Duodenal mucosa (tissue), 2 donors: ENCODE measurements around the gene CCN2.

ENCODE experiments used
- H3K27ac ChIP-seq: one replicate; pipeline ENCODE4 v1.7.0; 2013; ENCODE audit warnings: low read depth, low read length
- H3K27me3 ChIP-seq, 2 donors: one replicate each; pipeline ENCODE4 v1.7.0; 2013; ENCODE audit warnings: low read length in 2 of 2, control low read depth in 1 of 2; ENCODE audit not compliant: insufficient read depth in 2 of 2, control insufficient read depth in 1 of 2
- H3K36me3 ChIP-seq, 2 donors: one replicate each; pipeline ENCODE4 v1.7.0; 2013; ENCODE audit warnings: low read length in 2 of 2, control low read depth in 1 of 2; ENCODE audit not compliant: insufficient read depth in 2 of 2, control insufficient read depth in 1 of 2
- H3K4me1 ChIP-seq, 2 donors: one replicate each; pipeline ENCODE4 v1.7.0; 2013; ENCODE audit warnings: low read length in 2 of 2, control low read depth in 1 of 2; ENCODE audit not compliant: insufficient read depth in 2 of 2, control insufficient read depth in 1 of 2
- H3K4me3 ChIP-seq, 2 donors: one replicate each; pipeline ENCODE4 v1.7.0; 2013; ENCODE audit warnings: low read length in 2 of 2, low read depth in 1 of 2
- H3K9ac ChIP-seq, 2 donors: one replicate each; pipeline ENCODE4 v1.7.0; 2013; ENCODE audit warnings: low read length in 2 of 2, low read depth in 1 of 2
- H3K9me3 ChIP-seq, 2 donors: one replicate each; pipeline ENCODE4 v1.7.0; 2013; ENCODE audit warnings: low read length in 2 of 2, control low read depth in 1 of 2; ENCODE audit not compliant: control insufficient read depth in 1 of 2

The CCN2 gene, protein sequence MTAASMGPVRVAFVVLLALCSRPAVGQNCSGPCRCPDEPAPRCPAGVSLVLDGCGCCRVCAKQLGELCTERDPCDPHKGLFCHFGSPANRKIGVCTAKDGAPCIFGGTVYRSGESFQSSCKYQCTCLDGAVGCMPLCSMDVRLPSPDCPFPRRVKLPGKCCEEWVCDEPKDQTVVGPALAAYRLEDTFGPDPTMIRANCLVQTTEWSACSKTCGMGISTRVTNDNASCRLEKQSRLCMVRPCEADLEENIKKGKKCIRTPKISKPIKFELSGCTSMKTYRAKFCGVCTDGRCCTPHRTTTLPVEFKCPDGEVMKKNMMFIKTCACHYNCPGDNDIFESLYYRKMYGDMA

DNA sequence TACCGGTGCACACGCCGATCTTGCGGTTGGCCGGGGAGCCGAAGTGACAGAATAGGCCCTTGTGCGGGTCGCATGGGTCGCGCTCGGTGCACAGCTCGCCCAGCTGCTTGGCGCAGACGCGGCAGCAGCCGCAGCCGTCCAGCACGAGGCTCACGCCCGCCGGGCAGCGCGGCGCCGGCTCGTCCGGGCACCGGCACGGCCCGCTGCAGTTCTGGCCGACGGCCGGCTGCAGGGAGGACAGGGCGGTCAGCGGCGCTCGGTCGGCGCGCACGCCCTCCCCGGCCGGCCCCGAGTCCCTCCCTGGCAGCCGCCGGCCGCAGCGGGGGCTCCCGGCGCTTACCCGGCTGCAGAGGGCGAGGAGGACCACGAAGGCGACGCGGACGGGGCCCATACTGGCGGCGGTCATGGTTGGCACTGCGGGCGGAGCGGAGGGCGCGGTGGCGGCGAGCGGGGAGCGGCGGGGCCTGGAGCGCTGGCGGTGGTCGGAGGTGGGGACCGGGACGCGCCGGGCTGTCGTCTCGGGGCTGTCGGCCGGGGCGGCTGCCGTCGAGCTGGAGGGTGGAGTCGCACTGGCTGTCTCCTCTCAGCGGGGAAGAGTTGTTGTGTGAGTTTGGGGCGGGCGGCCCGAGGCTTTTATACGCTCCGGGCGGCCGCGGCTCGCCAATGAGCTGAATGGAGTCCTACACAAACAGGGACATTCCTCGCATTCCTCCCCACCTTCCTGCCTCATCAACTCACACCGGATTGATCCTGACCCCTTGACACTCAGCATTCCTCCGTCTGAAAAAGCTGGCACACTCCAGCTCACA is at the start of gene CCN2:
Gene CCN2, minus strand, starts transcription at position 606 of the 809 bp plus-strand sequence. Its CDS starts 200 bp downstream, at position 406.
- peak within 1 kb of the TSS; percentile 69 to 77 for H3K9ac ChIP-seq
- peak within 1 kb of the TSS; percentile 74 to 90 for H3K4me3 ChIP-seq
- H3K9me3 ChIP-seq, result no peaks in the 10 kb centered on the region
- no peaks in the 10 kb centered on the region for H3K27me3 ChIP-seq
- peaks cover 15 to 30% of the 10 kb centered on the region in 2 donors for H3K4me1 ChIP-seq
- no peaks in the 10 kb centered on the region for H3K36me3 ChIP-seq
- H3K27ac ChIP-seq, result peak within 1 kb of the TSS; percentile 90

- H3K4me3 ChIP-seq, result no peak overlapping the region
- H3K36me3 ChIP-seq, result no peaks in the 10 kb centered on the region
- no peaks in the 10 kb centered on the region for H3K27me3 ChIP-seq
- no peak overlapping the region for H3K9ac ChIP-seq
- H3K9me3 ChIP-seq, result peaks cover 3 to 10% of the 10 kb centered on the region in 2 donors
- H3K4me1 ChIP-seq, result peaks cover under 1 to 15% of the 10 kb centered on the region in 2 donors
- no peak overlapping the region for H3K27ac ChIP-seq
These were observed 49.1 kb upstream of the CCN2 start for GRCh38 chr6:132000296-132000695.

GRCh38 chr6:131999545-132000146 is 48.5 kb upstream of the CCN2 start:
- Histone ChIP-seq H3K27ac (no peak overlapping the region), H3K9me3 (peaks cover 3 to 10% of the 10 kb centered on the region in 2 donors)

GRCh38 chr6:131998255-131998982 is 47.2 kb upstream of the CCN2 start:
- peaks cover 0 to 11% of the 10 kb centered on the region in 2 donors for H3K4me1 ChIP-seq
- H3K27me3 ChIP-seq, result no peaks in the 10 kb centered on the region
- H3K27ac ChIP-seq, result no peak overlapping the region
- H3K9ac ChIP-seq, result no peak overlapping the region
- peaks cover under 1 to 3% of the 10 kb centered on the region in 2 donors for H3K9me3 ChIP-seq
- no peaks in the 10 kb centered on the region for H3K36me3 ChIP-seq
- no peak overlapping the region for H3K4me3 ChIP-seq

More at GRCh38 chr6:131999545-132000146, 48.5 kb upstream of the CCN2 start:
- no peaks in the 10 kb centered on the region for H3K36me3 ChIP-seq
- peaks cover 0 to 13% of the 10 kb centered on the region in 2 donors for H3K4me1 ChIP-seq
- no peaks in the 10 kb centered on the region for H3K27me3 ChIP-seq
- H3K4me3 ChIP-seq, result no peak overlapping the region
- H3K9ac ChIP-seq, result no peak overlapping the region

- no peaks in the 10 kb centered on the region for H3K27me3 ChIP-seq
- no peaks in the 10 kb centered on the region for H3K36me3 ChIP-seq
- H3K27ac ChIP-seq, result no peak overlapping the region
- no peak overlapping the region for H3K4me3 ChIP-seq
- H3K4me1 ChIP-seq, result peaks cover 0 to 11% of the 10 kb centered on the region in 2 donors
- H3K9me3 ChIP-seq, result peaks cover 0 to 3% of the 10 kb centered on the region in 2 donors
- H3K9ac ChIP-seq, result no peak overlapping the region
These were observed 46.4 kb upstream of the CCN2 start for GRCh38 chr6:131997429-131998153.

DNA sequence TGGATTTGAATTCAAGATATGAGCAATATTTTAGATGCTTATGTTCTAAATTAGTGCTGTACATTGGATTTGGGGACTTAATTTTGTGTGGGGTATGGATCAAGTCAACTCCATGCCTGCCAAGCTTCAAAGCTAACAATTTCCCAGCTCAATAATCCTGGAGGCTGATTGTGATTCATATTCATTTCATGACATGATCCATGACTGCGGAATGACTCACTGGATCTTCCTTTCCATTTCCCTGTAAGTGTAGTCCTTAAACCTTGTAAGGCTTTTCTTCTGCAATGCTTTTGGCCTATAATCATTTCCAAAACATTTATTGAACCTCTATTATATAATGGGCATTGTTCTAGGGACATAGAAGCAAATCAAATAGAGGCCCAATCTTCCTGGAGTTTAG is 44.7 kb upstream of the CCN2 start:
- H3K36me3 ChIP-seq, result no peaks in the 10 kb centered on the region
- peaks cover 0 to 11% of the 10 kb centered on the region in 2 donors for H3K4me1 ChIP-seq
- peaks cover 0 to 3% of the 10 kb centered on the region in 2 donors for H3K9me3 ChIP-seq
- no peak overlapping the region for H3K4me3 ChIP-seq
- H3K9ac ChIP-seq, result no peak overlapping the region
- no peak overlapping the region for H3K27ac ChIP-seq
- H3K27me3 ChIP-seq, result no peaks in the 10 kb centered on the region

- H3K27ac ChIP-seq, result no peak overlapping the region
- no peak overlapping the region for H3K9ac ChIP-seq
- peaks cover 0 to 4% of the 10 kb centered on the region in 2 donors for H3K4me1 ChIP-seq
- H3K9me3 ChIP-seq, result peaks cover 0 to 3% of the 10 kb centered on the region in 2 donors
- no peak overlapping the region for H3K4me3 ChIP-seq
- no peaks in the 10 kb centered on the region for H3K36me3 ChIP-seq
- H3K27me3 ChIP-seq, result no peaks in the 10 kb centered on the region
These were observed 41.4 kb upstream of the CCN2 start for GRCh38 chr6:131992557-131992956.

DNA sequence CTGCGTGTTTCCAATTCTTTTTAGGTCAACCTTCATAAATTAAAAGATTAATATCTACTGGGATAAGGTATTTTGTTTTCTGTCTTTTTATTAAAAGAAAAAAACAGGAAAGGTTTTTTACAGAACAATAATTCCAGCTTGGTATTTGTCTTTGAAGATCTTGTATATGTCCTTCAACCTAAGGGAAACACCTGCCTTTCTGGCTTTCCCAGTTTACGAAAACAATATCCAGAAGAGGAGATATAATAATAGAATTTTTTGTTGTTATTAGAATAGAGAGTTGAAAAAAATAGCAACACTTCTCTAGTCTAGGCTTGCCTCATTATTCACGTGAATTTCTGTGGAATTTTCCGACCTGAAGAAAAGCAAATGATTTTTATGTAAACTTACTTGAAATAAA is 37.9 kb upstream of the CCN2 start:
- no peaks in the 10 kb centered on the region for H3K4me1 ChIP-seq
- no peak overlapping the region for H3K4me3 ChIP-seq
- no peaks in the 10 kb centered on the region for H3K27me3 ChIP-seq
- no peak overlapping the region for H3K9ac ChIP-seq
- no peaks in the 10 kb centered on the region for H3K36me3 ChIP-seq
- H3K9me3 ChIP-seq, result peaks cover 0 to 3% of the 10 kb centered on the region in 2 donors
- H3K27ac ChIP-seq, result no peak overlapping the region

DNA sequence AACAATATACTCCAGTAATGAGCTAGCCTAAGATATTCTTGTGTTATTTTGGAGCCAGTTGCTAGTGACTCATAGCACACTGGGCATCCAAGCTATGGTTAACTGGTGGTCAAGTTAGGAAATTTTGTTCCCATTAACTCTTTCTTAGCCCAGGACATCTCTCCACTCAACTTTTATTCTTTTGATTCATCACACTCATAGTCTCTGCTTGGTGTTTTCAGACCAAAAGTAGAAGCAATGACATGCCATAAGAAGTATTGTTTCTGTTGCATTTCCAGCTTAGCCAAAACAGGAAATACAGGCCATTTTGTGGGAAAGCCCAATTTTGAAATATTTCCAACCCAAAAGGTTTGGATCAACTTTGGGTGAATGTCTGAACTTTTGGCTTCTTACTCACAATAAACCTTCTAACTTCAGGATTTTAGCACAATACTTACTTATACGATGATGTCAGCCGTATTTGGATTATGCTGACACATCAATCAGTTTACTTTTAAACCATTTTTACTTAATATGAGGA is 31.6 kb upstream of the CCN2 start:
- H3K9ac ChIP-seq, result no peak overlapping the region
- H3K27ac ChIP-seq, result no peak overlapping the region
- H3K27me3 ChIP-seq, result no peaks in the 10 kb centered on the region
- H3K36me3 ChIP-seq, result no peaks in the 10 kb centered on the region
- H3K4me1 ChIP-seq, result peaks cover 7 to 32% of the 10 kb centered on the region in 2 donors
- no peaks in the 10 kb centered on the region for H3K9me3 ChIP-seq
- no peak overlapping the region for H3K4me3 ChIP-seq
